Activated CD8-positive, alpha-beta T cell treated with anti-CD3 and anti-CD28 coated beads for 36 hours (primary cell): ENCODE data around the gene ABCC3. TPM values are rescaled to one million over a fixed set of nuclear protein-coding genes. Genes with fewer than 3 reads are reported as not detected.

ENCODE experiments used
- ATAC-seq: fragments of 200-7000 bp; cut with Tn5 transposase; one replicate; pipeline ENCODE4 v1.10.0; 2021; ENCODE audit warnings: mild to moderate bottlenecking, moderate library complexity
- CTCF ChIA-PET: fragments of 350-600 bp; sonication (Branson Sonifier 250); formaldehyde crosslinking; loops from one replicate; lab custom pipeline; 2021; ENCODE audit warnings: antibody characterized with exemption; lab: Charles Lee
- POLR2A ChIA-PET: fragments of 350-600 bp; sonication (Branson Sonifier 250); formaldehyde crosslinking; loops from one replicate; lab custom pipeline; 2021; ENCODE audit warnings: antibody characterized with exemption; lab: Charles Lee
- DNase-seq: peaks from one replicate; pipeline ENCODE4 v3.0.0-alpha.2; 2020
- H3K27ac Mint-ChIP-seq: one replicate; pipeline ENCODE4 v1.8.0; 2021; ENCODE audit warnings: mild to moderate bottlenecking, mixed read lengths
- H3K27me3 Mint-ChIP-seq: one replicate; pipeline ENCODE4 v1.8.0; 2021; ENCODE audit warnings: mixed read lengths
- H3K36me3 Mint-ChIP-seq: one replicate; pipeline ENCODE4 v1.8.0; 2021; ENCODE audit warnings: low read depth, mixed read lengths
- H3K4me1 Mint-ChIP-seq: one replicate; pipeline ENCODE4 v1.8.0; 2021; ENCODE audit warnings: low read depth, mixed read lengths
- H3K4me3 Mint-ChIP-seq: one replicate; pipeline ENCODE4 v1.8.0; 2021; ENCODE audit warnings: mild to moderate bottlenecking, moderate library complexity, mixed read lengths
- H3K9me3 Mint-ChIP-seq: one replicate; pipeline ENCODE4 v1.8.0; 2021; ENCODE audit warnings: mixed read lengths
- CTCF ChIP-seq: fragments of 200-600 bp; IDR thresholded peaks from one replicate; pipeline ENCODE4 v1.8.0; 2022; ENCODE audit warnings: antibody characterized with exemption, mild to moderate bottlenecking
- intact Hi-C: fragments of 100-400 bp; cut with micrococcal nuclease; formaldehyde crosslinking; loops from one replicate; pipeline ENCODE4 v1.10.0; 2022
- total RNA-seq, 2 experiments: library from RNA; stranded (reverse); gene quantifications; one replicate each; pipeline ENCODE4 v1.2.3, GENCODE V29; 2021

The ABCC3 gene
- total RNA-seq, 2 experiments from 2014 or later, result not detected

DNA sequence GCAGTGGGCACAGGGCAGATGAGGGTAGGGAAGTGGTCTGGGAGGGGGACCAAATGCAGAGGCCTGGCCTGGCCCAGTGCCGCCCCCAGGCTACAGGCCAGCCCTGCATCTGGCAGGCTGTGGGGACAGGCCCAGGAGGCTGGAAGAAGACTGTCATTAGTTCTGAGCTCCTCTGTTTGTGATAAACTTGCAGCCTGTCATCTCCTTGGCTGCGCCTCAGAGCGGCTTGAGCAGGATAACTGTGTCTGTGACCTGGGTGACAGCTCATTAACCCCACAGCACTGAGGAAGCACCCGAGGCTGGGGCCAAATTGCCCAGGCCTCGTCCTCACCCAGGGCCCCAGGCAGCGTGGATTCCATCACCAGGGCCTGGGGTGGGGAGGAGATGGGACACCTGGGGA is 23.9 kb downstream of the ABCC3 start:
- H3K36me3 Mint-ChIP-seq, result no peaks in the 10 kb centered on the region
- H3K27me3 Mint-ChIP-seq, result peaks cover 1% of the 10 kb centered on the region
- ATAC-seq, result no peak
- no peaks in the 10 kb centered on the region for H3K9me3 Mint-ChIP-seq
- H3K27ac Mint-ChIP-seq, result no peak overlapping the region
- H3K4me3 Mint-ChIP-seq, result no peak overlapping the region
- intact Hi-C loops, result no loop called here
- DNase-seq, result no peak
- TF ChIP-seq CTCF, result no peak
- POLR2A ChIA-PET, result no interaction called here
- CTCF ChIA-PET, result no interaction called here
- peaks cover 12% of the 10 kb centered on the region for H3K4me1 Mint-ChIP-seq

GRCh38 chr17:50659179-50659578 is 24.5 kb downstream of the ABCC3 start:
- intact Hi-C loops, result no loop called here
- CTCF ChIA-PET, result no interaction called here
- Mint-ChIP-seq H3K27ac (no peak overlapping the region), H3K36me3 (no peaks in the 10 kb centered on the region), H3K9me3 (no peaks in the 10 kb centered on the region), H3K27me3 (peaks cover 1% of the 10 kb centered on the region), H3K4me3 (no peak overlapping the region), H3K4me1 (peaks cover 12% of the 10 kb centered on the region)
- DNase-seq, result no peak
- no peak for TF ChIP-seq CTCF
- no peak for ATAC-seq
- POLR2A ChIA-PET, result no interaction called here

GRCh38 chr17:50660042-50660886 is 25.6 kb downstream of the ABCC3 start:
- ChIA-PET CTCF (interaction anchor here (0.6 to 2.3 kb wide), 2 partner anchors 34 to 181 kb away, joined by 3 to 6 read pairs; no protein-coding TSS in a partner anchor), POLR2A (no interaction called here)
- Mint-ChIP-seq H3K4me3 (no peak overlapping the region), H3K4me1 (peaks cover 12% of the 10 kb centered on the region), H3K9me3 (no peaks in the 10 kb centered on the region), H3K27me3 (peaks cover 1% of the 10 kb centered on the region), H3K36me3 (no peaks in the 10 kb centered on the region), H3K27ac (no peak overlapping the region)
- no peak for DNase-seq
- TF ChIP-seq CTCF, result no peak
- ATAC-seq, result no peak
- intact Hi-C loops, result no loop called here

GRCh38 chr17:50660887-50661345 is 26.2 kb downstream of the ABCC3 start:
- DNase-seq, result no peak
- Mint-ChIP-seq H3K9me3 (no peaks in the 10 kb centered on the region), H3K4me1 (peaks cover 12% of the 10 kb centered on the region), H3K27me3 (peaks cover 1% of the 10 kb centered on the region), H3K27ac (peak overlapping the region; percentile 51), H3K36me3 (no peaks in the 10 kb centered on the region), H3K4me3 (no peak overlapping the region)
- intact Hi-C loops, result no loop called here
- ChIA-PET POLR2A (no interaction called here), CTCF (interaction anchor here (1.0 to 2.3 kb wide), 2 partner anchors 9 to 35 kb away, joined by 5 to 6 read pairs; no protein-coding TSS in a partner anchor)
- no peak for TF ChIP-seq CTCF
- ATAC-seq, result no peak

DNA sequence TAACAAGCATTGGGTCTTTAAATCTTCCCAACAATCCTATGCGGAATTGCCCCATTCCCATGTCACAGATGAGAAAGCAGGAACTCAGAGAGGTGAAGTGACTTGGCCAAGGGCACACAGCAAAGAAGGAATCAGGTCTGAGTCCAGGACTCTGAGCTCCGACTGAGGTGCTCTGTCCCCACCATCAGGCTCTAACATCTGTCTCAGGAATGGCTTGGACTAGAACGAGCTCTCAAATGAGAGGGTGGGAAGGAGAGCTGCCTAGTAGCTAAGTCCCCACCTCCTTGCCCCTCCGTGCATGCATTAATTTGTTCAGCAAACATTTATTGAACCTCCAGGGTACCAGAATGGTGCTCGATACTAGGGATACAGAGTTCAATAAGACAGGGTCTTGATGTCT is 26.7 kb downstream of the ABCC3 start:
- CTCF ChIA-PET, result interaction anchor here (1.0 to 2.3 kb wide), 2 partner anchors 9 to 35 kb away, joined by 5 to 6 read pairs; no protein-coding TSS in a partner anchor
- H3K27ac Mint-ChIP-seq, result peak overlapping the region; percentile 33

More for the DNA sequence above, 26.7 kb downstream of the ABCC3 start:
- Mint-ChIP-seq H3K36me3 (no peaks in the 10 kb centered on the region), H3K4me3 (no peak overlapping the region), H3K27me3 (peaks cover 1% of the 10 kb centered on the region), H3K4me1 (peaks cover 12% of the 10 kb centered on the region), H3K9me3 (no peaks in the 10 kb centered on the region)
- ATAC-seq (peak; percentile 21), DNase-seq (no peak)
- TF ChIP-seq CTCF, result no peak
- POLR2A ChIA-PET, result no interaction called here
- intact Hi-C loops, result no loop called here
